Measurements from ENCODE around the gene FMO2. TPM values are rescaled to one million over a fixed set of nuclear protein-coding genes. Genes with fewer than 3 reads are reported as not detected.

The FMO2 gene
- total and polyA plus RNA-seq, 2 of the 8 experiments (the other 6 are each of a cell fraction or from before 2014, with no cell fraction given) = not detected

GRCh38 chr1:171206978-171207355, 21.9 kb downstream of the FMO2 start:
- Histone ChIP-seq H3K4me3 (ENCODE audit: extremely low read depth in 1 of 4, insufficient read depth in 2 of 4, low read depth in 3 of 4, low read length in 4 of 4) (no peak overlapping the region), H2AFZ (ENCODE audit: low read length) (no peak overlapping the region), H2BK20ac (ENCODE audit: low read length) (no peak overlapping the region; the same call in 1 of the 2 replicates), H3K4me2 (ENCODE audit: insufficient read depth in 1 of 2, low read depth in 2 of 2, low read length in 2 of 2) (no peak overlapping the region), H3K27me3 (replicated peaks in 1 of 4; ENCODE audit: control insufficient read depth in 3 of 4, extremely low read depth in 1 of 4, insufficient read depth in 3 of 4, low read length in 3 of 4) (no peaks in the 10 kb centered on the region), H3K4me1 (replicated peaks in 1 of 4; ENCODE audit: control insufficient read depth in 3 of 4, insufficient read depth in 4 of 4, low read length in 3 of 4) (peaks cover 0 to 12% (median 0%) of the 10 kb centered on the region in 4 experiments; a peak in 2 of 7 replicates), H3K27ac (ENCODE audit: low read depth, low read length) (no peak overlapping the region), H4K8ac (ENCODE audit: extremely low read depth, insufficient read depth, low read length) (no peak overlapping the region), H3K23ac (ENCODE audit: insufficient read length) (no peak overlapping the region), H3K9me3 (ENCODE audit: insufficient read depth in 2 of 2, low read depth in 1 of 2, low read length in 1 of 2) (no peaks in the 10 kb centered on the region), H3K4ac (replicated peaks; ENCODE audit: insufficient read length, low read depth, low read length) (no peak overlapping the region), H4K91ac (replicated peaks; ENCODE audit: insufficient read length, low read length) (no peak overlapping the region), H4K20me1 (replicated peaks in 1 of 2; ENCODE audit: control insufficient read depth in 1 of 2, insufficient read depth in 2 of 2, low read length in 2 of 2) (no peaks in the 10 kb centered on the region), H2BK5ac (ENCODE audit: low read depth, low read length) (no peak overlapping the region), H3K36me3 (ENCODE audit: control insufficient read depth in 2 of 4, insufficient read depth in 4 of 4, low read length in 3 of 4) (no peaks in the 10 kb centered on the region), H3K14ac (ENCODE audit: insufficient read length) (no peak overlapping the region), H3K23me2 (ENCODE audit: low read depth, low read length) (no peaks in the 10 kb centered on the region), H2AK5ac (ENCODE audit: low read depth, low read length) (no peak overlapping the region), H3K56ac (replicated peaks; ENCODE audit: insufficient read length, low read depth, low read length) (no peak overlapping the region), H3K79me1 (ENCODE audit: low read depth, low read length) (no peaks in the 10 kb centered on the region), H4K5ac (ENCODE audit: insufficient read length, low read depth, low read length) (no peak overlapping the region), H3K9ac (replicated peaks in 1 of 4; ENCODE audit: extremely low read depth in 1 of 4, low read depth in 3 of 4, low read length in 3 of 4) (no peak overlapping the region), H2BK120ac (replicated peaks; ENCODE audit: low read depth, low read length) (no peak overlapping the region), H3K79me2 (ENCODE audit: control insufficient read depth in 1 of 2, insufficient read depth in 2 of 2, low read length in 2 of 2) (no peaks in the 10 kb centered on the region), H2BK15ac (ENCODE audit: low read length) (no peak overlapping the region), H3K18ac (ENCODE audit: extremely low read depth, low read length) (no peak overlapping the region), H2BK12ac (ENCODE audit: low read depth, low read length) (no peak overlapping the region)
- ChIA-PET CTCF (ENCODE audit: partially characterized antibody) (interaction anchor here (0.8 to 1.9 kb wide), 3 partner anchors 20 to 126 kb away, joined by 3 to 9 read pairs (median 3); no protein-coding TSS in a partner anchor), POLR2A (ENCODE audit: partially characterized antibody) (no interaction called here)
- TF ChIP-seq NANOG (IDR thresholded peaks at IDR 0.05; ENCODE audit: insufficient read depth, low read depth, low read length, poor library complexity, severe bottlenecking) (no peak), CEBPB (IDR thresholded peaks at IDR 0.05; ENCODE audit: low read depth, low read length) (no peak)
- 100% methylated on average over 1 of the region's 1 CpG; no CpG with 5 or more reads in 1 of the 2 experiments for WGBS, 2 experiments (ENCODE audit: extremely low coverage in 1 of 2, insufficient coverage in 1 of 2, insufficient read length in 1 of 2, insufficient replicate concordance in 2 of 2, low coverage in 1 of 2, low lambda C conversion rate in 2 of 2, missing lambda C conversion rate in 1 of 2)
- no peak for FAIRE-seq
- no peak for DNase-seq (ENCODE audit: low read depth in 1 of 2, low spot score in 2 of 2)

Measured in H1 (cell line).